Measurements from ENCODE around the gene PLEKHA1.
A peak's percentile ranks its signal among the peaks of the same experiment; 100 is the strongest.

Gene PLEKHA1

GRCh38 chr10:122463466-122464249, 89.2 kb downstream of the PLEKHA1 start:
- no peak for DNase-seq

GRCh38 chr10:122464250-122464510, 89.7 kb downstream of the PLEKHA1 start:
- DNase-seq = no peak

GRCh38 chr10:122464586-122464985, 90.1 kb downstream of the PLEKHA1 start:
- DNase-seq = no peak

GRCh38 chr10:122465401-122466040, 91.0 kb downstream of the PLEKHA1 start:
- DNase-seq = no peak

GRCh38 chr10:122466951-122467381, 92.5 kb downstream of the PLEKHA1 start:
- DNase-seq = no peak

- no peak for DNase-seq
Observed at GRCh38 chr10:122467701-122468100, 93.2 kb downstream of the PLEKHA1 start.

- DNase-seq = no peak
Observed at GRCh38 chr10:122468307-122468925, 93.9 kb downstream of the PLEKHA1 start.

GRCh38 chr10:122468926-122469781, 94.6 kb downstream of the PLEKHA1 start:
- DNase-seq = peak; percentile 45

- DNase-seq = no peak
Observed at GRCh38 chr10:122469848-122470247, 95.3 kb downstream of the PLEKHA1 start.

- no peak for DNase-seq
Observed at GRCh38 chr10:122471531-122472177, 97.1 kb downstream of the PLEKHA1 start.

GRCh38 chr10:122473116-122473515, 98.6 kb downstream of the PLEKHA1 start:
- DNase-seq = no peak

- DNase-seq = peak; percentile 68
Observed at GRCh38 chr10:122474131-122474818, 99.8 kb downstream of the PLEKHA1 start.

- no peak for DNase-seq
Observed at GRCh38 chr10:122475100-122475499, 100.6 kb downstream of the PLEKHA1 start.

- DNase-seq = no peak
Observed at GRCh38 chr10:122475591-122476332, 101.3 kb downstream of the PLEKHA1 start.

- DNase-seq = no peak
Observed at GRCh38 chr10:122476333-122476695, 101.8 kb downstream of the PLEKHA1 start.

- no peak for DNase-seq
Observed at GRCh38 chr10:122477436-122477835, 102.9 kb downstream of the PLEKHA1 start.

GRCh38 chr10:122478971-122479370, 104.5 kb downstream of the PLEKHA1 start:
- DNase-seq = no peak

- DNase-seq = no peak
Observed at GRCh38 chr10:122480146-122480833, 105.8 kb downstream of the PLEKHA1 start.

- no peak for DNase-seq
Observed at GRCh38 chr10:122481296-122482056, 107.0 kb downstream of the PLEKHA1 start.

All from hematopoietic multipotent progenitor cell treated with erythropoietin and hydrocortisone succinate and interleukin-3 and kit ligand, for 4 days (in vitro differentiated cells).